Measurements from ENCODE around the gene PLIN5. TPM values are rescaled to one million over a fixed set of nuclear protein-coding genes. Genes with fewer than 3 reads are reported as not detected.

Gene PLIN5
- total and polyA plus RNA-seq, 2 of the 8 experiments (the other 6 are each of a cell fraction or from before 2014, with no cell fraction given) = 2.0 to 2.5 TPM

DNA sequence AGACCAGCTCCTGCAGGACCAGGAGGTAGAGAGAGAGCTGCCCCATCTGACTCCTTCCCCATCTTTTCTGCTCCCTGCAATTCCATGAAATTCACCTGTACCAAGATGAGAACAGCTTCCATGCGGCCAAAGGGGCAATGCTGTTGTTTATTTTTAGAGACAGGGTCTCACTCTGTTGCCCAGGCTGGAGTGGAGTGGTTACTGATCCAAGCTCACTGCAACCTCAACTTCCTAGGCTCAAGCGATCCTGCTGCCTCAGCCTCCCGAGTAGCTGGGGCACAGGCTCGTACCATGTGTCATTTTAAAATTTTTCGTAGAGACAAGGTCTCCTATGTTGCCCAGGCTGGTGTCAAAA, 13.2 kb downstream of the PLIN5 start:
- Histone ChIP-seq H3K23ac (ENCODE audit: insufficient read length) (no peak overlapping the region), H3K4me3 (ENCODE audit: extremely low read depth in 1 of 4, insufficient read depth in 2 of 4, low read depth in 3 of 4, low read length in 4 of 4) (no peak overlapping the region), H4K8ac (ENCODE audit: extremely low read depth, insufficient read depth, low read length) (no peak overlapping the region), H2BK5ac (ENCODE audit: low read depth, low read length) (no peak overlapping the region), H3K23me2 (ENCODE audit: low read depth, low read length) (no peaks in the 10 kb centered on the region), H3K27ac (ENCODE audit: low read depth, low read length) (no peak overlapping the region), H3K36me3 (ENCODE audit: control insufficient read depth in 2 of 4, insufficient read depth in 4 of 4, low read length in 3 of 4) (no peaks in the 10 kb centered on the region), H2BK20ac (ENCODE audit: low read length) (no peak overlapping the region), H2AFZ (ENCODE audit: low read length) (no peak overlapping the region), H3K27me3 (replicated peaks in 1 of 4; ENCODE audit: control insufficient read depth in 3 of 4, extremely low read depth in 1 of 4, insufficient read depth in 3 of 4, low read length in 3 of 4) (peaks cover 0 to 14% (median 10%) of the 10 kb centered on the region in 4 experiments; a peak in 4 of 7 replicates), H2BK15ac (ENCODE audit: low read length) (no peak overlapping the region), H3K79me1 (ENCODE audit: low read depth, low read length) (no peaks in the 10 kb centered on the region), H3K9ac (replicated peaks in 1 of 4; ENCODE audit: extremely low read depth in 1 of 4, low read depth in 3 of 4, low read length in 3 of 4) (no peak overlapping the region), H3K18ac (ENCODE audit: extremely low read depth, low read length) (no peak overlapping the region), H3K9me3 (ENCODE audit: insufficient read depth in 2 of 2, low read depth in 1 of 2, low read length in 1 of 2) (no peaks in the 10 kb centered on the region), H3K4me2 (ENCODE audit: insufficient read depth in 1 of 2, low read depth in 2 of 2, low read length in 2 of 2) (no peak overlapping the region), H3K79me2 (ENCODE audit: control insufficient read depth in 1 of 2, insufficient read depth in 2 of 2, low read length in 2 of 2) (no peaks in the 10 kb centered on the region), H3K4ac (replicated peaks; ENCODE audit: insufficient read length, low read depth, low read length) (no peak overlapping the region), H2AK5ac (ENCODE audit: low read depth, low read length) (0 out of 2 replicates have a peak overlapping the region, but pooled peaks have one; percentile 8), H4K91ac (replicated peaks; ENCODE audit: insufficient read length, low read length) (no peak overlapping the region), H3K4me1 (replicated peaks in 1 of 4; ENCODE audit: control insufficient read depth in 3 of 4, insufficient read depth in 4 of 4, low read length in 3 of 4) (peaks cover 0 to 2% (median 0%) of the 10 kb centered on the region in 4 experiments; a peak in 4 of 7 replicates), H3K14ac (ENCODE audit: insufficient read length) (no peak overlapping the region), H4K20me1 (replicated peaks in 1 of 2; ENCODE audit: control insufficient read depth in 1 of 2, insufficient read depth in 2 of 2, low read length in 2 of 2) (no peaks in the 10 kb centered on the region), H2BK120ac (replicated peaks; ENCODE audit: low read depth, low read length) (no peak overlapping the region), H4K5ac (ENCODE audit: insufficient read length, low read depth, low read length) (no peak overlapping the region), H3K56ac (replicated peaks; ENCODE audit: insufficient read length, low read depth, low read length) (no peak overlapping the region), H2BK12ac (ENCODE audit: low read depth, low read length) (no peak overlapping the region)
- WGBS, 2 experiments (ENCODE audit: extremely low coverage in 1 of 2, insufficient coverage in 1 of 2, insufficient read length in 1 of 2, insufficient replicate concordance in 2 of 2, low coverage in 1 of 2, low lambda C conversion rate in 2 of 2, missing lambda C conversion rate in 1 of 2) = 85% methylated on average over 5 of the region's 5 CpGs; no CpG with 5 or more reads in 1 of the 2 experiments
- POLR2A ChIA-PET (ENCODE audit: partially characterized antibody) = interaction anchor here (0.6 to 1.8 kb wide), 3 partner anchors 13 to 175 kb away, joined by 3 to 7 read pairs (median 5); partner anchors contain the start of gene PLIN5
- DNase-seq (ENCODE audit: low read depth in 1 of 2, low spot score in 2 of 2) (no peak), FAIRE-seq (no peak)
- CTCF ChIA-PET (ENCODE audit: partially characterized antibody) = interaction anchor here (0.6 to 8.9 kb wide), 9 partner anchors 14 to 287 kb away, joined by 3 to 174 read pairs (median 3); partner anchors contain the start of genes LRG1 and PLIN5
- TF ChIP-seq TAF7 (optimal IDR thresholded peaks at IDR 0.05; ENCODE audit: borderline replicate concordance, low read depth, low read length) (no peak), RNF2 (IDR thresholded peaks at IDR 0.05; ENCODE audit: borderline replicate concordance, low read depth, low read length, missing control alignments, poor library complexity, severe bottlenecking) (no peak), FOSL1 (IDR thresholded peaks at IDR 0.05; ENCODE audit: insufficient read depth, low read depth, low read length) (no peak), PHF8 (conservative IDR thresholded peaks at IDR 0.05; ENCODE audit: low read depth, low read length) (no peak), KDM4A (IDR thresholded peaks at IDR 0.05; ENCODE audit: low read depth, low read length, severe bottlenecking) (no peak), NRF1 (IDR thresholded peaks at IDR 0.05; ENCODE audit: low read depth, low read length) (no peak), SUZ12 (IDR thresholded peaks at IDR 0.05; ENCODE audit: low read length) (no peak), TCF12 (IDR thresholded peaks at IDR 0.05; ENCODE audit: low read depth, low read length) (no peak), SIRT6 (IDR thresholded peaks at IDR 0.05; ENCODE audit: low read length) (no peak), GABPA (IDR thresholded peaks at IDR 0.05; ENCODE audit: borderline replicate concordance, insufficient read depth, low read length) (no peak), JUN (IDR thresholded peaks at IDR 0.05; ENCODE audit: low read depth, low read length) (no peak), CHD1 (IDR thresholded peaks at IDR 0.05; ENCODE audit: low read depth, low read length) (no peak)
- TF ChIP-seq, protein P1, sequence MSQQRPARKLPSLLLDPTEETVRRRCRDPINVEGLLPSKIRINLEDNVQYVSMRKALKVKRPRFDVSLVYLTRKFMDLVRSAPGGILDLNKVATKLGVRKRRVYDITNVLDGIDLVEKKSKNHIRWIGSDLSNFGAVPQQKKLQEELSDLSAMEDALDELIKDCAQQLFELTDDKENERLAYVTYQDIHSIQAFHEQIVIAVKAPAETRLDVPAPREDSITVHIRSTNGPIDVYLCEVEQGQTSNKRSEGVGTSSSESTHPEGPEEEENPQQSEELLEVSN (IDR thresholded peaks at IDR 0.05) = no peak
